ENCODE data around the gene FAM222B. TPM values are rescaled to one million over a fixed set of nuclear protein-coding genes. Genes with fewer than 3 reads are reported as not detected.
A peak's percentile ranks its signal among the peaks of the same experiment; 100 is the strongest.

Gene FAM222B
- total and polyA plus RNA-seq, 2 donors (not counting 1 experiment from before 2014, with no cell fraction given): 10.8 to 23.1 TPM

DNA sequence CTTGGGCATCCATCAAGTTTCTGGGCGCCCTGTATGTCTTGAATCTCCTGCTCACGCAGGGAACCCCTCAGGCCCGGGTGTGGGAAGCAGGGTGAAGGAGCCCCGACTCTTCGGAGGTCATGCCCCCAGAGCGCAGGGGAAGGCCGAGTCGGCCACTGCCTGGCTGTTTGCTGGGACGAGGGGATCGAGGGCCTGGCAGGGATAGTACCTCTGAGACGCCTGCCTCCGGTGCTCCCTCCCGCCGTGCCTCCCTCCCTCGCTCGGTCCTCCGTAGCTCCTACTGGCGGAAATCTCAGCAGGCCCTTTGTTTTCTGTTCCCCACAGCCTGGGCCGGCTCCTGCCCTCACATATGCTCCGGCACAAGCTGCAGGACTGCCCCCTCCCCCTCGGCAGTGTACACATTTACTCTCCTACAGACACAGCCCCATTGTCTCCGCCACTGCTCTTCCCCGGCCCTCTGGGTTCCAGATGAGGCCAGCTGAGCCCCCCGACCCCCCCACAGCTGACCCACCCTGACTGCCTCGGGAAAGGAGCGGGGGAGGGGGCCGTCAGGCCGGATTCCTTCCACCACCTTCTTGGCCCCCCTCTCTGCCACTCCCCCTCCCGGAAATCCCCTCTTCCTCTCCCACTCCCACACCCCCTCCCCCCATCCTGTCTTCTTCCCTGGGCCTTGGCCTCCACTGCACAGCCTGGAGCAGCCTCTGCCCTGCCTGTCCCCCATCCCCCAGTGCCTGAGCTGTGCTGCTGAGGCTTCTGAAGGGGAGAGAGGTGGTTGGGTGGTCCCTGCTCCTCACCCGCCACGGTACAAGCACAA lies 97.4 kb downstream of the FAM222B start:
- ChIA-PET POLR2A (interaction anchor here (0.6 to 16.2 kb wide), 8 partner anchors 9 to 571 kb away, joined by 3 to 511 read pairs (median 6); partner anchors contain the start of genes NEK8, PHF12, RPL23A and TLCD1), CTCF (interaction anchor here (0.6 to 18.9 kb wide), 2 partner anchors 9 to 19 kb away, joined by 3 to 1020 read pairs; partner anchors contain the start of genes NEK8, RPL23A and TLCD1)
- H3K27me3 Mint-ChIP-seq: no peaks in the 10 kb centered on the region
- no peak overlapping the region for H2AFZ ChIP-seq (ENCODE audit: insufficient read depth, low read depth, low read length, poor library complexity, severe bottlenecking)
- ATAC-seq (ENCODE audit: low read depth) (no peak), DNase-seq (peak; percentile 57)
- peak overlapping the region; percentile 94 for H3K4me3 Mint-ChIP-seq
- peaks cover 64% of the 10 kb centered on the region for H3K4me1 Mint-ChIP-seq
- no peaks in the 10 kb centered on the region for H3K9me3 Mint-ChIP-seq (ENCODE audit: insufficient read depth)
- peaks cover 0 to 13% (median 0%) of the 10 kb centered on the region in 3 donors for H3K9me3 ChIP-seq (ENCODE audit: control extremely low read depth in 1 of 3, control insufficient read depth in 2 of 3, insufficient read depth in 1 of 3, low read length in 2 of 3)
- H3K27me3 ChIP-seq (replicated peaks in 1 of 4; ENCODE audit: control extremely low read depth in 1 of 4, control insufficient read depth in 3 of 4, insufficient read depth in 4 of 4, low read length in 3 of 4): no peaks in the 10 kb centered on the region
- TF ChIP-seq, protein P1, sequence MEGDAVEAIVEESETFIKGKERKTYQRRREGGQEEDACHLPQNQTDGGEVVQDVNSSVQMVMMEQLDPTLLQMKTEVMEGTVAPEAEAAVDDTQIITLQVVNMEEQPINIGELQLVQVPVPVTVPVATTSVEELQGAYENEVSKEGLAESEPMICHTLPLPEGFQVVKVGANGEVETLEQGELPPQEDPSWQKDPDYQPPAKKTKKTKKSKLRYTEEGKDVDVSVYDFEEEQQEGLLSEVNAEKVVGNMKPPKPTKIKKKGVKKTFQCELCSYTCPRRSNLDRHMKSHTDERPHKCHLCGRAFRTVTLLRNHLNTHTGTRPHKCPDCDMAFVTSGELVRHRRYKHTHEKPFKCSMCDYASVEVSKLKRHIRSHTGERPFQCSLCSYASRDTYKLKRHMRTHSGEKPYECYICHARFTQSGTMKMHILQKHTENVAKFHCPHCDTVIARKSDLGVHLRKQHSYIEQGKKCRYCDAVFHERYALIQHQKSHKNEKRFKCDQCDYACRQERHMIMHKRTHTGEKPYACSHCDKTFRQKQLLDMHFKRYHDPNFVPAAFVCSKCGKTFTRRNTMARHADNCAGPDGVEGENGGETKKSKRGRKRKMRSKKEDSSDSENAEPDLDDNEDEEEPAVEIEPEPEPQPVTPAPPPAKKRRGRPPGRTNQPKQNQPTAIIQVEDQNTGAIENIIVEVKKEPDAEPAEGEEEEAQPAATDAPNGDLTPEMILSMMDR (IDR thresholded peaks at IDR 0.05): no peak
- no peak for TF ChIP-seq EZH2 (IDR thresholded peaks at IDR 0.05; ENCODE audit: borderline replicate concordance, insufficient read depth, low read depth, low read length, poor library complexity, severe bottlenecking)
- peaks cover 0 to 43% of the 10 kb centered on the region in 2 experiments for H3K36me3 ChIP-seq (replicated peaks in 1 of 2; ENCODE audit: control extremely low read depth in 1 of 2, control insufficient read depth in 1 of 2, extremely low read depth in 1 of 2, insufficient read depth in 2 of 2, low read length in 1 of 2)
- peak overlapping the region; percentile 58 to 98 (median 88) for H3K4me3 ChIP-seq (ENCODE audit: control extremely low read depth in 1 of 5, extremely low read depth in 1 of 5, insufficient read depth in 1 of 5, low read depth in 2 of 5, low read length in 4 of 5)
- peaks cover 58% of the 10 kb centered on the region for H4K20me1 ChIP-seq (ENCODE audit: control insufficient read depth, insufficient read depth, low read length, poor library complexity, severe bottlenecking)
- intact Hi-C loops (cut with micrococcal nuclease): no loop called here
- 5% methylated on average over 23 of the region's 31 CpGs for whole genome bisulfite sequencing (ENCODE audit: insufficient coverage)
- H3K4me1 ChIP-seq (ENCODE audit: control insufficient read depth in 2 of 2, insufficient read depth in 2 of 2, low read length in 2 of 2): peaks cover 63 to 68% of the 10 kb centered on the region in 2 donors
- H3K4me2 ChIP-seq (replicated peaks; ENCODE audit: low read depth, low read length, poor library complexity, severe bottlenecking): peak overlapping the region; percentile 88
- H3K27ac ChIP-seq (ENCODE audit: low read length in 2 of 2): peak overlapping the region; percentile 82 to 100
- H3K9ac ChIP-seq (ENCODE audit: low read length): peak overlapping the region; percentile 84
- peak overlapping the region; percentile 93 for H3K27ac Mint-ChIP-seq
- peaks cover 67% of the 10 kb centered on the region for H3K79me2 ChIP-seq (ENCODE audit: control insufficient read depth, insufficient read depth, low read length)
